ENCODE results near the gene NCOA4. TPM values are rescaled to one million over a fixed set of nuclear protein-coding genes. Genes with fewer than 3 reads are reported as not detected.

NCOA4 gene
- total and polyA plus RNA-seq, 2 of the 8 experiments (the other 6 are each of a cell fraction or from before 2014, with no cell fraction given): 28.9 to 65.2 TPM

GRCh38 chr10:46025406-46025805, 5.0 kb downstream of the NCOA4 start:
- H3K56ac ChIP-seq (replicated peaks; ENCODE audit: insufficient read length, low read depth, low read length): no peak overlapping the region
- no peak overlapping the region for H4K8ac ChIP-seq (ENCODE audit: extremely low read depth, insufficient read depth, low read length)
- TF ChIP-seq ASH2L (IDR thresholded peaks at IDR 0.05; ENCODE audit: low read length) (no peak), RAD21 (IDR thresholded peaks at IDR 0.05 in 1 of 2, conservative IDR thresholded peaks at IDR 0.05 in 1 of 2; ENCODE audit: low read depth in 2 of 2, low read length in 2 of 2) (no peak), SP4 (IDR thresholded peaks at IDR 0.05; ENCODE audit: low read length) (no peak), CTBP2 (IDR thresholded peaks at IDR 0.05; ENCODE audit: borderline replicate concordance, insufficient read depth, insufficient read length, low read length) (no peak), CREB1 (IDR thresholded peaks at IDR 0.05) (no peak), RBBP5 (IDR thresholded peaks at IDR 0.05; ENCODE audit: borderline replicate concordance, low read depth, low read length) (no peak), POU5F1 (IDR thresholded peaks at IDR 0.05; ENCODE audit: low read depth, low read length) (no peak), CHD2 (IDR thresholded peaks at IDR 0.05; ENCODE audit: low read length) (no peak), CHD1 (IDR thresholded peaks at IDR 0.05; ENCODE audit: low read depth, low read length) (no peak), CEBPB (IDR thresholded peaks at IDR 0.05; ENCODE audit: low read depth, low read length) (no peak), KDM5A (IDR thresholded peaks at IDR 0.05; ENCODE audit: low read length) (no peak), JUND (IDR thresholded peaks at IDR 0.05; ENCODE audit: low read length) (no peak)
- H2BK5ac ChIP-seq (ENCODE audit: low read depth, low read length): no peak overlapping the region
- H3K4me3 ChIP-seq (ENCODE audit: extremely low read depth in 1 of 4, insufficient read depth in 2 of 4, low read depth in 3 of 4, low read length in 4 of 4): no peak overlapping the region
- H4K91ac ChIP-seq (replicated peaks; ENCODE audit: insufficient read length, low read length): no peak overlapping the region
- H3K27me3 ChIP-seq (replicated peaks in 1 of 4; ENCODE audit: control insufficient read depth in 3 of 4, extremely low read depth in 1 of 4, insufficient read depth in 3 of 4, low read length in 3 of 4): no peaks in the 10 kb centered on the region
- no peak overlapping the region for H2AK5ac ChIP-seq (ENCODE audit: low read depth, low read length)
- no peak overlapping the region for H3K18ac ChIP-seq (ENCODE audit: extremely low read depth, low read length)
- H2AFZ ChIP-seq (ENCODE audit: low read length): no peak overlapping the region
- no peak overlapping the region for H3K4ac ChIP-seq (replicated peaks; ENCODE audit: insufficient read length, low read depth, low read length)
- POLR2A ChIA-PET (ENCODE audit: partially characterized antibody): no interaction called here
- no peak overlapping the region for H2BK12ac ChIP-seq (ENCODE audit: low read depth, low read length)
- H3K14ac ChIP-seq (ENCODE audit: insufficient read length): no peak overlapping the region
- H3K23ac ChIP-seq (ENCODE audit: insufficient read length): no peak overlapping the region
- DNase-seq (ENCODE audit: low read depth in 1 of 2, low spot score in 2 of 2): no peak
- H3K9ac ChIP-seq (replicated peaks in 1 of 4; ENCODE audit: extremely low read depth in 1 of 4, low read depth in 3 of 4, low read length in 3 of 4): no peak overlapping the region
- H3K23me2 ChIP-seq (ENCODE audit: low read depth, low read length): peaks cover 4% of the 10 kb centered on the region; the same call in 1 of the 2 replicates
- peaks cover 0 to 73% of the 10 kb centered on the region in 2 experiments; a peak in 3 of 4 replicates for H3K79me2 ChIP-seq (ENCODE audit: control insufficient read depth in 1 of 2, insufficient read depth in 2 of 2, low read length in 2 of 2)
- no peak overlapping the region for H3K4me2 ChIP-seq (ENCODE audit: insufficient read depth in 1 of 2, low read depth in 2 of 2, low read length in 2 of 2)
- H3K27ac ChIP-seq (ENCODE audit: low read depth, low read length): no peak overlapping the region
- no peak overlapping the region for H2BK20ac ChIP-seq (ENCODE audit: low read length)
- H3K4me1 ChIP-seq (replicated peaks in 1 of 4; ENCODE audit: control insufficient read depth in 3 of 4, insufficient read depth in 4 of 4, low read length in 3 of 4): peaks cover 0 to 13% (median 4%) of the 10 kb centered on the region in 4 experiments; a peak in 5 of 7 replicates
- WGBS, 2 experiments (ENCODE audit: extremely low coverage in 1 of 2, insufficient coverage in 1 of 2, insufficient read length in 1 of 2, insufficient replicate concordance in 2 of 2, low coverage in 1 of 2, low lambda C conversion rate in 2 of 2, missing lambda C conversion rate in 1 of 2): 97% methylated on average over 2 of the region's 2 CpGs; no CpG with 5 or more reads in 1 of the 2 experiments
- no peak overlapping the region for H4K5ac ChIP-seq (ENCODE audit: insufficient read length, low read depth, low read length)
- peaks cover 3 to 18% of the 10 kb centered on the region in 2 experiments for H4K20me1 ChIP-seq (replicated peaks in 1 of 2; ENCODE audit: control insufficient read depth in 1 of 2, insufficient read depth in 2 of 2, low read length in 2 of 2)
- H2BK120ac ChIP-seq (replicated peaks; ENCODE audit: low read depth, low read length): no peak overlapping the region
- no peak overlapping the region for H2BK15ac ChIP-seq (ENCODE audit: low read length)
- CTCF ChIA-PET (ENCODE audit: partially characterized antibody): interaction anchor here (1.2 to 2.1 kb wide), 4 partner anchors 8 to 72 kb away, joined by 3 to 6 read pairs (median 4); no protein-coding TSS in a partner anchor
- no peak for FAIRE-seq
- no peaks in the 10 kb centered on the region for H3K36me3 ChIP-seq (ENCODE audit: control insufficient read depth in 2 of 4, insufficient read depth in 4 of 4, low read length in 3 of 4)
- peaks cover 2% of the 10 kb centered on the region; the same call in 1 of the 2 replicates for H3K79me1 ChIP-seq (ENCODE audit: low read depth, low read length)
- no peaks in the 10 kb centered on the region for H3K9me3 ChIP-seq (ENCODE audit: insufficient read depth in 2 of 2, low read depth in 1 of 2, low read length in 1 of 2)
